Measurements from ENCODE around the gene KIF25. TPM values are rescaled to one million over a fixed set of nuclear protein-coding genes. Genes with fewer than 3 reads are reported as not detected.

KIF25 gene
- total RNA-seq, 1 experiment from 2014 or later = 0.59 TPM

- TF ChIP-seq, protein P1, sequence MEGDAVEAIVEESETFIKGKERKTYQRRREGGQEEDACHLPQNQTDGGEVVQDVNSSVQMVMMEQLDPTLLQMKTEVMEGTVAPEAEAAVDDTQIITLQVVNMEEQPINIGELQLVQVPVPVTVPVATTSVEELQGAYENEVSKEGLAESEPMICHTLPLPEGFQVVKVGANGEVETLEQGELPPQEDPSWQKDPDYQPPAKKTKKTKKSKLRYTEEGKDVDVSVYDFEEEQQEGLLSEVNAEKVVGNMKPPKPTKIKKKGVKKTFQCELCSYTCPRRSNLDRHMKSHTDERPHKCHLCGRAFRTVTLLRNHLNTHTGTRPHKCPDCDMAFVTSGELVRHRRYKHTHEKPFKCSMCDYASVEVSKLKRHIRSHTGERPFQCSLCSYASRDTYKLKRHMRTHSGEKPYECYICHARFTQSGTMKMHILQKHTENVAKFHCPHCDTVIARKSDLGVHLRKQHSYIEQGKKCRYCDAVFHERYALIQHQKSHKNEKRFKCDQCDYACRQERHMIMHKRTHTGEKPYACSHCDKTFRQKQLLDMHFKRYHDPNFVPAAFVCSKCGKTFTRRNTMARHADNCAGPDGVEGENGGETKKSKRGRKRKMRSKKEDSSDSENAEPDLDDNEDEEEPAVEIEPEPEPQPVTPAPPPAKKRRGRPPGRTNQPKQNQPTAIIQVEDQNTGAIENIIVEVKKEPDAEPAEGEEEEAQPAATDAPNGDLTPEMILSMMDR (conservative IDR thresholded peaks at IDR 0.05) = no peak
- Histone ChIP-seq H4K91ac (ENCODE audit: insufficient read length, low read depth, low read length) (no peak overlapping the region), H3K4ac (ENCODE audit: low read depth, low read length) (no peak overlapping the region), H3T11ph (ENCODE audit: low read length) (no peak overlapping the region), H3K79me1 (ENCODE audit: insufficient read depth, low read depth, low read length, poor library complexity, severe bottlenecking) (no peaks in the 10 kb centered on the region), H3K27me3 (ENCODE audit: insufficient read depth, low read length) (no peaks in the 10 kb centered on the region), H2BK120ac (ENCODE audit: low read depth, low read length, poor library complexity, severe bottlenecking) (no peak overlapping the region), H3K23me2 (ENCODE audit: insufficient read length, low read depth, low read length, poor library complexity, severe bottlenecking) (no peaks in the 10 kb centered on the region), H2AK5ac (ENCODE audit: insufficient read length, low read length) (no peak overlapping the region), H2BK20ac (ENCODE audit: low read depth, low read length, poor library complexity, severe bottlenecking) (no peak overlapping the region), H3K9ac (ENCODE audit: extremely low read depth, insufficient read length, low read length) (no peak overlapping the region), H4K5ac (ENCODE audit: insufficient read length, low read depth, low read length) (no peak overlapping the region), H4K8ac (replicated peaks; ENCODE audit: insufficient read length, low read depth, low read length) (no peak overlapping the region), H2BK5ac (ENCODE audit: insufficient read length, low read length) (no peak overlapping the region), H3K9me3 (ENCODE audit: control insufficient read depth, low read depth, low read length) (no peaks in the 10 kb centered on the region), H3K27ac (ENCODE audit: insufficient read length, low read depth, low read length) (no peak overlapping the region), H2AFZ (ENCODE audit: low read length) (no peak overlapping the region), H2BK15ac (ENCODE audit: low read depth, low read length) (no peak overlapping the region), H3K56ac (ENCODE audit: insufficient read length, low read depth, low read length) (no peak overlapping the region), H3K23ac (ENCODE audit: insufficient read length, low read depth, low read length) (no peak overlapping the region), H4K20me1 (ENCODE audit: control insufficient read depth, insufficient read depth, insufficient read length) (no peaks in the 10 kb centered on the region), H3K18ac (ENCODE audit: insufficient read length, low read depth, low read length) (no peak overlapping the region), H3K4me2 (ENCODE audit: insufficient read depth, insufficient read length, low read length) (no peak overlapping the region), H2BK12ac (ENCODE audit: insufficient read length, low read depth, low read length) (no peak overlapping the region), H3K79me2 (ENCODE audit: insufficient read depth, low read length) (no peaks in the 10 kb centered on the region), H3K14ac (ENCODE audit: insufficient read depth, low read length) (no peak overlapping the region), H3K4me1 (ENCODE audit: insufficient read depth, low read length) (no peaks in the 10 kb centered on the region; the same call in 1 of the 2 replicates)
- no CpG with 5 or more reads among the region's 5 CpGs for WGBS (ENCODE audit: extremely low coverage, insufficient read length, low lambda C conversion rate)
- peaks cover 1 to 10% (median 7%) of the 10 kb centered on the region in 3 experiments; a peak in 3 of 7 replicates for H3K36me3 Mint-ChIP-seq (ENCODE audit: insufficient read depth in 1 of 3, low read depth in 3 of 3)
- no peak overlapping the region for H3K27ac Mint-ChIP-seq
- H3K4me3 Mint-ChIP-seq = no peak overlapping the region
- peaks cover 4 to 13% of the 10 kb centered on the region in 2 experiments; a peak in 3 of 4 replicates for H3K4me1 Mint-ChIP-seq
- H3K27me3 Mint-ChIP-seq (ENCODE audit: low read depth) = no peaks in the 10 kb centered on the region
- H3K9me3 Mint-ChIP-seq = peaks cover 9 to 13% of the 10 kb centered on the region in 2 experiments
- DNase-seq = no peak
These were observed 744 bp downstream of the KIF25 start for GRCh38 chr6:167998215-167998614.

All from H9 (cell line).